ENCODE measurements around the gene MT1G. TPM values are rescaled to one million over a fixed set of nuclear protein-coding genes. Genes with fewer than 3 reads are reported as not detected.
"Not testable (repeated sequence)": the region's sequence is repeated elsewhere in the genome, so short reads cannot be mapped to it uniquely, and the experiment has no call there.

The MT1G gene
- total RNA-seq, 2 donors from 2014 or later: 3.6 to 5.1 TPM

DNA sequence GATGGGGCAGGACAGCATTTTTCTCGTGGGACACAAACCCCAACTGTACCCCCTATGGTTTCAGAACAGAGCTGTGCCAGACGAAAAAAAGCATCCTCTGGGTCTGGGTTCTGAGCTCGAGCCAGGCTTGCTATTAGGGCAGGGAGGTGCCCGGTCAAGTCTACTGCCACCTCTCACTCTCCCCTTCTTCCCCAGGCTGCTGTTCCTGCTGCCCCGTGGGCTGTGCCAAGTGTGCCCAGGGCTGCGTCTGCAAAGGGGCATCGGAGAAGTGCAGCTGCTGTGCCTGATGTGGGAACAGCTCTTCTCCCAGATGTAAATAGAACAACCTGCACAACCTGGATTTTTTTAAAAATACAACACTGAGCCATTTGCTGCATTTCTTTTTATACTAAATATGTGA is 41.2 kb downstream of the MT1G start:
- intact Hi-C loops (cut with DNase I): no loop called here
- DNase-seq: no peak
- ATAC-seq: peak in 1 of 2 donors; percentile 2

DNA sequence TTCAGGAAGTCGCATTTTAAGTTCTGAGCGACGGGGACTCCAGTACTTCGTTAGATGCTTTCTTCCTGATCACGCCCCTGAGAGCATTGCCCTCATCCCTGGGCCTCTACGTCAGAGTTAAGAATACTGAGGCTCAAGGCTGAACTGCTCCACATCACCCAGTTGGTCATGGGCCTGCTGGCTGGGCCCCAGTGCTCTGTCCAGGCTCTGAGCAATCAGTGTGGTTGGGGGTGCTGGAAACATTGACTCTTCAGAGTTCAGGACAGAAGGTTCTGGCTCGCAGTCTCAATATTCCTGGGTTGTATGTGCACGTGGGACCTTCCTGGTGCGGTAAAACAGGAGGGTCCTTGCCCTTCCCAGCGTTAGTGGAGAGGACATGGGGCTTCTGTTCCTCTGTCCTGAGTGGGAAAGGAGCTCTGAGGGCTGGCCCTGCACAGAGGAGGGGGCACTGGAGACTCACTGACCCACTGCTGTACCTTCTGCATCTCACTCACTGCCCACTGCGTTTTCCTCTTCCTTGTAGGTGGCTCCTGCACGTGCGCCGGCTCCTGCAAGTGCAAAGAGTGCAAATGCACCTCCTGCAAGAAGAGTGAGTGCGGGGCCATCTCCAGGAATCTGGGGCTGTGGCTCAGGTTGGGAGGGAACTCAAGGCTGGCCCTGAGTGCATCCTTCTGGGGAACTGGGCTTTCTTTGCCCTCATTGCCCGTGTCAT is 41.8 kb downstream of the MT1G start:
- ATAC-seq: peak; percentile 83
- intact Hi-C loops (cut with DNase I): no loop called here
- DNase-seq: peak; percentile 78

DNA sequence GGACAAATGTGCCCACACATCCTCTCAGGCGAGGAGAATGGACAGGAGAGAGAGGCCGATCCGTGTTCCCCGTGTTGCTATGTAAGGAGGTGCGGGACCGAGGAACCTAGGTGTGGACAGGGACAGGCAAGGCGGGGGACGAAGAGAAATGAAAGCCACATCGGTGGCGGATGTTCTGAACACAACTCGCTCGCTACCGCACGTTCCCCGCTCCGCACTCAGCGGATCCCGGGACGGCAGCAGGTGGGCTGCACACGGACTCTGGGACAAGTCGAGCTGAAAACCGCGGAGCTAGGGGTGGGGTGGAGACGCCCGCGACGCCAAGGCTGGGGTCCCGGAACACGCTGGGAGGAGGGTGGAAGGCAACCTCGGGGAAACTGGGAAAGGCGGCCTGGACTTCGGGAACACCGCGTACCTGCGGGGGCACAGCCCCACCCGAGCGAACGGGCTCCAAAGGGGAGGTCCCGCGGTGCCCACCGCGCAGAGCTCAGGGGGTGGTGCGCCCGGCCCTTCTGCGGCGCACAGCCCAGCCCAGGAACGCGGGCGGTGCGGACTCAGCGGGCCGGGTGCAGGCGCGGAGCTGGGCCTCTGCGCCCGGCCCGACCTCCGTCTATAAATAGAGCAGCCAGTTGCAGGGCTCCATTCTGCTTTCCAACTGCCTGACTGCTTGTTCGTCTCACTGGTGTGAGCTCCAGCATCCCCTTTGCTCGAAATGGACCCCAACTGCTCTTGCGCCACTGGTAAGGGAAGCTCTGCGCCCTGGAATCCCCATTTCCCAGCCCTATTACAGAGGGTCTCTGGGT is 42.5 kb downstream of the MT1G start, which contains the start of gene MT1E:
MT1E (plus strand) TSS at position 642 of the 803 bp plus-strand sequence; CDS start at position 713, 71 bp downstream.
- peak; percentile 95 to 96 for ATAC-seq
- DNase-seq: peak; percentile 85
- intact Hi-C loops (cut with DNase I): no loop called here

DNA sequence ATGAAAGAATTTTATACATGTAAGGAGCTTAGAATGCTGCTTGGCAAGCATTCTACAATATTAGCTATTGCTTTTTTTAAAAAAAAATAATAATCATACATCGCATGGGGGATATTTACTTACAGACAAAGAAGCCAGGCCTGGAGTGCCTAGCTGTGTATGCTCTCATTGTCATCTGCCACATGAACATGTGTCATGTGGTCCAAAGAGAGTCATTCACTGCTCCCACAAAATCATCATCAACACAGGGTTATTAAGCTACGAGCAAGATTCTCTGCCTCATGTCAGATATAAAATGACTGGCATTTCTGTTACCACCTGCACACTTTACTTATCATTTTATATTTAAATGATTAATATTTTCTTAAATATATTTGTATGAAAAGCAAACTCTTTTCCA is 44.2 kb downstream of the MT1G start:
- no peak for DNase-seq
- intact Hi-C loops (cut with DNase I): no loop called here
- no peak for ATAC-seq

DNA sequence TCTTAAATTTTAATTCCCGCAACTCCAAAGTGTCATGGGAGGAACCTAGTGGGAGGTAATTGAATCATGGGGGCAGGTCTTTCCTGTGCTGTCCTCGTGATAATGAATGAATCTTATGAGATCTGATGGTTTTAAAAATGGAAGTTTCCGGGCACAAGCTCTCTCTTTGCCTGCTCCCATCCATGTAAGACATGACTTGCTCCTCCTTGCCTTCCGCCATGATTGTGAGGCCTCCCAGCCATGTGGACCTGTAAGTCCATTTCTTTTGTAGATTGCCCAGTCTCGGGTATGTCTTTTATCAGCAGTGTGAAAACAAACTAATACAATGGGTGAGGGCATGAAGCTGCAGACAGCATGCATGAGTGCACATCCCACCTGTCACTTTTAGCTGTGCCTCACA is 44.7 kb downstream of the MT1G start:
- intact Hi-C loops (cut with DNase I); ATAC-seq; DNase-seq: not testable (repeated sequence)

DNA sequence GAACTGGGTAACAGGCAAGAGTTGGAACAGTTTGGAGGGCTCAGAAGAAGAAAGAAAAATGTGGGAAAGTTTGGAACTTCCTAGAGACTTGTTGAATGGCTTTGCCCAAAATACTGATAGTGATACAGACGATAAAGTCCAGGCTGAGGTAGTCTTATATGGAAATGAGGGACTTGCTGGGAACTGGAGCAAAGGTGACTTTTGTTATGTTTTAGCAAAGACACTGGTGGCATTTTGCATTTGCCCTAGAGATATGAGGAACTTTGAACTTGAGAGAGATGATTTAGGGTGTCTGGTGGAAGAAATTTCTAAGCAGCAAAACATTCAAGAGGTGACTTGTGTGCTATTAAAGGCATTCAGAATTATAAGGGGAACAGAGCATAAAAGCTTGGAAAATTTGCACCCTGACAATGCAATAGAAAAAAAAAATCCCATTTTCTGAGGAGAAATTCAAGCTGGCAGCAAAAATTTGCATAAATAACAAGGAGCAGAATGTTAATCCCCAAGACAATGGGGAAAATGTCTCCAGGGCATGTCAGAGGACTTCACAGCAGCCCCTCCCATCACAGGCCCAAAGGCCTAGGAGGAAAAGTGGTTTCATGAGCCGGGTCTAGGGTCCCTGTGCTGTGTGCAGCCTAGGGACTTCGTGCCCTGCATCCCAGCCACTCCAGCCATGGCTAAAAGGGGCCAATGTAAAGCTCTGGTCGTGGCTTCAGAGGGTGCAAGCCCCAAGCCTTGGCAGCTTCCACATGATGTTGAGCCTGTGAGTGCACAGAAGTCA is 46.0 kb downstream of the MT1G start:
- ATAC-seq; DNase-seq; intact Hi-C loops (cut with DNase I): not testable (repeated sequence)

DNA sequence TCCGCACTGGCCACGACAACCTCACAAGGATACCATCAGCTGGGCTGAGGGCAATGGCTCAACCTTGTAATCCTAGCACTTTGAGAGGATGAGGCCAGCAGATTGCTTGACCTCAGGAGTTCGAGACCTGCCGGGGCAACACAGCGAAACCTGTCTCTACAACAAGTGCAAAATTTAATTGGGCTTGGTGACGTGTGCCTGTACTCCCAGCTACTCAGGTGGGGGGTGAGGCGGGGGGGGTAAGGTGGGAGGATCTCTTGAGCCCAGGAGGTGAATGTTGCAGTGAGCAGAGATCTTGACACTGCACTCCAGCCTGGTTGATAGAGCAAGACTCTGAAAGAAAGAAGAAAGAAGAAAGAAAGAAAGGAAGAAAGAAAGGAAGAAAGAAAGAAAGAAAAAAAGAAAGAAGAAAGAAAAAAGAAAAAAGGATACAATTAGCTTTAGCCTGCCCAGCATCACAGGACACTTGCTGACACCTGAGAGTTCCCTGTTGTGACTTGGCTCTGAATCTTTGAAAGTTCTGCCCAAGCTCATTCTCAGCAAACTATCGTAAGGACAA is 47.4 kb downstream of the MT1G start:
- DNase-seq (no peak), ATAC-seq (no peak)
- intact Hi-C loops (cut with DNase I): no loop called here

DNA sequence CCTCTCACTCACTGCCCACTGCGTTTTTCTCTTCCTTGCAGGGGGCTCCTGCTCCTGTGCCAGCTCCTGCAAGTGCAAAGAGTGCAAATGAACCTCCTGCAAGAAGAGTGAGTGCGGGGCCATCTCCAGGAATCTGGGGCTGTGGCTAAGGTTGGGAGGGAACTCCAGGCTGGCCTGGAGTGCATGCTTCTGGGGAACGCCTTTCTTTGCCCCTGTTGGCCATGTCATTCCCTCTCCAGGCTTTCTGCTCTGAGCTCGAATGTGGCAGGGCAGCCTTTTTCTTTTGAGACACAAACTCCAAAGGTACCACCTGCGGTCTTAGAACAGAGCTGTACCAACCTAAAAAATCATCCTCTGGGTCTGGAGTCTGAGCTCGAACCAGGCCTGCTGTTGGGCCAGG is 49.7 kb downstream of the MT1G start:
- ATAC-seq (no peak), DNase-seq (no peak)
- intact Hi-C loops (cut with DNase I): no loop called here

DNA sequence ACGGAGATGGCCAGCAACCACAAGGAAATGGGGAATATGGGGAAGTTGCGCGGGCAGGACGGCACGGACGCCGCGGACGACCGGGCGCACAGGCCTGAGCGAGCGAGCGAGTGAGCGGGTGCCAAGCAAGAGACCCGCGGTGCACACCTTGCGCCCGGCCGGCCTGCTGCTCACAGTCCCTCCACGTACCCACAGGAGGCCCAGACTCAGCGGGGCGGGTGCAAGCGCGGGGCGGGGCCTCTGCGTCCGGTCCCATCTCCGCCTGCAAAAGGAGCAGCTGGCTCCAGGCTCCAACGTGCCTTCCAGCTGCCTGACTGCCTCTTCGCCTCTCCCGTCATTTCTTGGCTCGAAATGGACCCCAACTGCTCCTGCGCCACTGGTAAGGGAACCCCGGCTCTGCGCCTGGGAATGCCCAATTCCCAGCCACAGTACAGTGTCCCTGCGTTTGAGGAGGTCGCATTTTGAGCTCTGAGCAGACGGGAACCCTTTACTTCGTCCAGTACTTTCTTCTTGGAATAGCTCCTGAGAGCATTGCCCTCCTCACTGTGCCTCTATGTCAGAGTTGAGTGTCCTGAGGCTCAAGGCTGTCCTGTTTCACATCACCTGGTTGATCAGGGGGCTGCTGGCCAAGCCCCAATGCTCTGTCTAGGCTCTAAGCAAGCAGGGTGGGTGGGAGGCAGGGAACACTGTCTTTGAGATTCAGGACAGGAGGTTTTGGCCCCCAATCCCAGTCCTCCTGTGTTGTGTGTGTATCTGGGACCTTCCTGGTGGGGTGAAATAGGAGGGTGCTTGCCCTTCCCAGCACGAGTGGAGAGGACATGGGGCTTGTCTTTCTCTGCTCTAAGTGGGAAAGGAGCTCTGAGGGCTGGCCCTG is 50.4 kb downstream of the MT1G start:
- ATAC-seq: peak; percentile 96 to 98
- intact Hi-C loops (cut with DNase I): no loop called here
- DNase-seq: peak; percentile 88

Other genes with a start within 250 kb of the MT1G start
- gene AMFR, start 242.5 kb downstream of the MT1G start, total RNA-seq: 10 to 100 TPM; 78.6 to 94.4 TPM
- gene NUDT21, start 216.7 kb downstream of the MT1G start, total RNA-seq: 10 to 100 TPM; 66.2 to 77.8 TPM
- 10 to 100 TPM; 22.6 to 40.1 TPM for gene OGFOD1, start 216.5 kb downstream of the MT1G start, total RNA-seq
- 10 to 100 TPM; 39.4 to 55.0 TPM for gene BBS2, start 148.0 kb downstream of the MT1G start, total RNA-seq
- not detected for gene MT4, start 103.0 kb downstream of the MT1G start, total RNA-seq
- 10 to 100 TPM in 1 of 2 donors, 1 to 10 TPM in 1; 8.2 to 11.5 TPM for gene MT3, start 78.5 kb downstream of the MT1G start, total RNA-seq
- 100 to 1,000 TPM; 147 to 411 TPM for gene MT2A, start 59.5 kb downstream of the MT1G start, total RNA-seq
- 100 to 1,000 TPM in 1 of 2 donors, 10 to 100 TPM in 1; 84.7 to 114 TPM for gene MT1E, start 42.3 kb downstream of the MT1G start, total RNA-seq
- gene MT1M, start 35.4 kb downstream of the MT1G start, total RNA-seq: 10 to 100 TPM; 15.2 to 50.8 TPM
- 100 to 1,000 TPM in 1 of 2 donors, 10 to 100 TPM in 1; 19.0 to 104 TPM for gene MT1A, start 29.4 kb downstream of the MT1G start, total RNA-seq
- not detected for gene MT1B, start 16.2 kb downstream of the MT1G start, total RNA-seq
- 1 to 10 TPM; 6.7 to 7.9 TPM for gene MT1F, start 10.1 kb downstream of the MT1G start, total RNA-seq
- not detected for gene MT1H, start 1.7 kb upstream of the MT1G start, total RNA-seq
- 100 to 1,000 TPM; 104 to 336 TPM for gene MT1X, start 14.4 kb upstream of the MT1G start, total RNA-seq
- gene NUP93, start 62.1 kb upstream of the MT1G start, total RNA-seq: 10 to 100 TPM; 29.9 to 38.6 TPM
- not detected for gene SLC12A3, start 197.1 kb upstream of the MT1G start, total RNA-seq